OCI-LY7 (cell line): ENCODE results near the gene MEAF6. TPM values are rescaled to one million over a fixed set of nuclear protein-coding genes. Genes with fewer than 3 reads are reported as not detected.

Experiments
- BruUV-seq: library from RNA; stranded (reverse); fragments of 400-500 nt; replicated peaks from 2 replicates; lab custom pipeline; 2021; lab: Mats Ljungman, UMichigan
- CTCF ChIA-PET: fragments of 300-600 bp; sonication (Branson Sonifier 250); formaldehyde crosslinking; loops from one replicate; lab custom pipeline; 2022; ENCODE audit warnings: antibody characterized with exemption; ENCODE audit not compliant: unreplicated experiment; lab: Charles Lee
- POLR2A ChIA-PET: fragments of 300-600 bp; sonication (Branson Sonifier 250); formaldehyde crosslinking; loops from one replicate; lab custom pipeline; 2022; ENCODE audit warnings: antibody characterized with exemption; lab: Charles Lee
- DNase-seq: peaks from one replicate; pipeline ENCODE4 v3.0.0-alpha.2; 2015; ENCODE audit warnings: low spot score
- H2AFZ ChIP-seq: fragments of 200-600 bp; sonication (generic), shearing (Covaris generic); 2 replicates; pipeline ENCODE4 v1.6.1; 2014; ENCODE audit warnings: mild to moderate bottlenecking, antibody characterized with exemption, low read length, moderate library complexity
- H3K27ac ChIP-seq: fragments of 200-600 bp; sonication (generic); 2 replicates; pipeline ENCODE4 v1.5.1; 2014; ENCODE audit warnings: mixed run types, low read depth, mild to moderate bottlenecking, moderate library complexity, low read length, inconsistent platforms; ENCODE audit not compliant: poor library complexity, severe bottlenecking
- H3K36me3 ChIP-seq: fragments of 200-600 bp; sonication (generic); 2 replicates; pipeline ENCODE4 v1.6.1; 2014; ENCODE audit warnings: mild to moderate bottlenecking, antibody characterized with exemption, low read length, moderate library complexity, mixed read lengths; ENCODE audit not compliant: insufficient read depth
- H3K4me1 ChIP-seq: fragments of 200-600 bp; sonication (generic); 2 replicates; pipeline ENCODE4 v1.5.1; 2014; ENCODE audit warnings: mild to moderate bottlenecking, low read length; ENCODE audit not compliant: insufficient read depth, poor library complexity, severe bottlenecking
- H3K4me2 ChIP-seq: fragments of 200-600 bp; sonication (generic); 2 replicates; pipeline ENCODE4 v1.6.1; 2014; ENCODE audit warnings: mild to moderate bottlenecking, low read length
- H3K4me3 ChIP-seq: fragments of 200-600 bp; sonication (generic); 2 replicates; pipeline ENCODE4 v1.5.1; 2014; ENCODE audit warnings: mild to moderate bottlenecking, low read depth, low read length; ENCODE audit not compliant: poor library complexity, severe bottlenecking
- H3K79me2 ChIP-seq: fragments of 200-600 bp; sonication (generic); 2 replicates; pipeline ENCODE4 v1.6.1; 2016; ENCODE audit warnings: low read depth, mild to moderate bottlenecking, low read length, moderate library complexity, mixed read lengths; ENCODE audit not compliant: insufficient read depth
- H3K9me2 ChIP-seq: fragments of 200-600 bp; sonication (generic); 2 replicates; pipeline ENCODE4 v1.6.1; 2016; ENCODE audit warnings: mild to moderate bottlenecking, low read length, mixed read lengths; ENCODE audit not compliant: insufficient read depth
- H3K9me3 ChIP-seq: fragments of 200-600 bp; sonication (generic); 2 replicates; pipeline ENCODE4 v1.6.1; 2014; ENCODE audit warnings: mild to moderate bottlenecking, mixed run types, low read length, mixed read lengths
- H4K20me1 ChIP-seq: fragments of 200-600 bp; sonication (generic); 2 replicates; pipeline ENCODE4 v1.6.1; 2014; ENCODE audit warnings: mild to moderate bottlenecking, antibody characterized with exemption, low read length, moderate library complexity, mixed read lengths; ENCODE audit not compliant: insufficient read depth
- EZH2phosphoT487 ChIP-seq: fragments of 200-600 bp; sonication (generic); IDR thresholded peaks from 2 replicates; pipeline ENCODE4 v1.6.1; 2018; ENCODE audit warnings: low read depth, borderline replicate concordance, mild to moderate bottlenecking, mixed run types, antibody characterized with exemption, low read length, moderate library complexity, mixed read lengths
- intact Hi-C: fragments of 100-400 bp; cut with micrococcal nuclease; formaldehyde crosslinking; loops from one replicate; pipeline ENCODE4 v1.10.0; 2022; ENCODE audit not compliant: unreplicated experiment
- total RNA-seq, 2 experiments: library from RNA; depleted of rRNA in 1 of 2; stranded (reverse); fragments of >200 nt in 1 of 2; shearing (Covaris generic) in 1 of 2; gene quantifications; 2 replicates each; pipeline ENCODE4 v1.2.3, GENCODE V29; 2014 to 2022
- TF ChIP-seq, protein P1 (sequence below): fragments of 200-600 bp; sonication (generic); conservative IDR thresholded peaks from 2 replicates; pipeline ENCODE4 v1.5.1; 2014; ENCODE audit warnings: mild to moderate bottlenecking, antibody characterized with exemption, low read length, moderate library complexity, mixed read lengths

MEAF6 gene
- total RNA-seq, 2 experiments from 2014 or later = 69.8 to 74.3 TPM

DNA sequence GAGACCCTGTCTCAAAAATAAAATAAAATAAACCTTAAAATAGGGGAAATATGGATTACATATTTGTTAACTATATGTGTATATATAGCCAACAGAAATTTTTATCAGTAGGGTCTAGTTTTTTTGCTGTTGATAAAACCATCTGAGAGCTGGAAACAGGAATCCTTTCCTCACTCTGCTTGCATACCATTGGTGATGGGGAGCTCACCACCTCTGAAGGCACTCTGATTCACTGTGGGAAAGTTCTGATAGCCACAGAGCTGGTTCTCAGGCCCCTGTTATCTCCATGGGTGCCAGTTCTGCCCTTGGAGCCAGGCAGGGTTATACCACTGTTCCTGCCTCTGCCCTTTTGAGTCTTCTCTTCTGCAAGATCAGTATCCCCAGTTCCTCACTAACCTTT, 58.0 kb downstream of the MEAF6 start:
- H3K4me2 ChIP-seq = no peak overlapping the region
- H3K27ac ChIP-seq = no peak overlapping the region
- H2AFZ ChIP-seq = no peak overlapping the region
- intact Hi-C loops = loop anchor here (10.0 kb wide), 1 partner anchor 108 kb away; no protein-coding TSS in a partner anchor
- no TSS peak for BruUV-seq
- peaks cover 6% of the 10 kb centered on the region for H3K4me1 ChIP-seq
- no peak overlapping the region for H3K4me3 ChIP-seq
- ChIA-PET POLR2A (interaction anchor here (0.9 kb wide), 1 partner anchor 39 kb away, joined by 4 read pairs; no protein-coding TSS in a partner anchor), CTCF (interaction anchor here (1.1 kb wide), 1 partner anchor 31 kb away, joined by 3 read pairs; no protein-coding TSS in a partner anchor)
- H3K9me3 ChIP-seq = no peaks in the 10 kb centered on the region
- H3K36me3 ChIP-seq = no peaks in the 10 kb centered on the region
- TF ChIP-seq EZH2phosphoT487 = no peak
- TF ChIP-seq, protein P1, sequence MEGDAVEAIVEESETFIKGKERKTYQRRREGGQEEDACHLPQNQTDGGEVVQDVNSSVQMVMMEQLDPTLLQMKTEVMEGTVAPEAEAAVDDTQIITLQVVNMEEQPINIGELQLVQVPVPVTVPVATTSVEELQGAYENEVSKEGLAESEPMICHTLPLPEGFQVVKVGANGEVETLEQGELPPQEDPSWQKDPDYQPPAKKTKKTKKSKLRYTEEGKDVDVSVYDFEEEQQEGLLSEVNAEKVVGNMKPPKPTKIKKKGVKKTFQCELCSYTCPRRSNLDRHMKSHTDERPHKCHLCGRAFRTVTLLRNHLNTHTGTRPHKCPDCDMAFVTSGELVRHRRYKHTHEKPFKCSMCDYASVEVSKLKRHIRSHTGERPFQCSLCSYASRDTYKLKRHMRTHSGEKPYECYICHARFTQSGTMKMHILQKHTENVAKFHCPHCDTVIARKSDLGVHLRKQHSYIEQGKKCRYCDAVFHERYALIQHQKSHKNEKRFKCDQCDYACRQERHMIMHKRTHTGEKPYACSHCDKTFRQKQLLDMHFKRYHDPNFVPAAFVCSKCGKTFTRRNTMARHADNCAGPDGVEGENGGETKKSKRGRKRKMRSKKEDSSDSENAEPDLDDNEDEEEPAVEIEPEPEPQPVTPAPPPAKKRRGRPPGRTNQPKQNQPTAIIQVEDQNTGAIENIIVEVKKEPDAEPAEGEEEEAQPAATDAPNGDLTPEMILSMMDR = no peak
- H3K9me2 ChIP-seq = no peaks in the 10 kb centered on the region
- no peaks in the 10 kb centered on the region for H3K79me2 ChIP-seq
- no peak for DNase-seq
- no peaks in the 10 kb centered on the region for H4K20me1 ChIP-seq

DNA sequence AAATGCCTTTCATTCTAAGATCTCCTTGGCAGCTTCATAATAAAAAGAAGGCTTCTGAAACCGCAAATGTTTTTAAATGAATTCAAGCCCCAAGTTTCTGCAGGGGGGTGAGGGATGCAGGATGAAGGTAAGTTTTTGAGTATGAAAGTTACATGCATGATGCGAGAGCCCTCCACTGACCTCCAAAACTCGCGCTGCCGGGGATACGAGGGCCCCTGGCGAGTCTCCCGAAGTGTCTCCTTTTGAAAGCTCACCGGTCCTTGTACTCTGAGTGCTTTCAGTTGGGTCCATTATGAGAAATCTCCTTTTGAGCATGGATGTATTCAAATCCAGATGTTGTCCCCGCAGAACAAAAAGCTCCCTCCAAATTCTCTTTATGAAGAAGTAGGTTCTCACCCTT, 59.0 kb downstream of the MEAF6 start:
- no peaks in the 10 kb centered on the region for H3K9me3 ChIP-seq
- no peaks in the 10 kb centered on the region for H3K79me2 ChIP-seq
- no peak overlapping the region for H3K4me2 ChIP-seq
- no peak for TF ChIP-seq EZH2phosphoT487
- TF ChIP-seq, protein P1 = no peak
- BruUV-seq = no TSS peak
- no peak overlapping the region for H3K27ac ChIP-seq
- H3K4me3 ChIP-seq = no peak overlapping the region
- H3K9me2 ChIP-seq = no peaks in the 10 kb centered on the region
- peak overlapping the region; percentile 35; the same call in 1 of the 2 replicates for H2AFZ ChIP-seq
- peaks cover 11% of the 10 kb centered on the region for H3K4me1 ChIP-seq
- ChIA-PET CTCF (interaction anchor here (0.6 to 1.1 kb wide), 2 partner anchors 20 to 32 kb away, joined by 3 read pairs; no protein-coding TSS in a partner anchor), POLR2A (no interaction called here)
- DNase-seq = no peak
- H4K20me1 ChIP-seq = no peaks in the 10 kb centered on the region
- no peaks in the 10 kb centered on the region for H3K36me3 ChIP-seq
- intact Hi-C loops = loop anchor here (1.0 to 10.0 kb wide), 3 partner anchors 32 to 227 kb away; no protein-coding TSS in a partner anchor

DNA sequence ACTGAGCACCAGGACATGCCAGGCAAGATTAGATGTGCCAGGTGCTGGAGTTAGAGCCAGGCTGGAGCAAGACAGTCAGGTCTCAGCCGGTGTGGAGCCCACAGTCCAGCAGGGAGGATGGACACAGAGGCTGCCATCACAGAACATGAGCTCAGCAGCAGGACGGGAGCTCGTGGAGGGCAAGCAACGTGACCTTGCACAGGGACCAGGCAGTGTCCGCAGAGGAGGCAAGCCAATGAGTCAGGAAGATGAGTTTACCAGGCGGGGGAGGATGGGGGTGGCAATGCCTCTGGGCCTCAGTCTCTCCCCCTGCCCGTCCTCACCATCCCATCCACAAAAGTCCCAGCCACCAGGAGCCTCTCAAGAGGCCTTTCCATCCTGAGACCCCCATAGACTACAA, 60.9 kb downstream of the MEAF6 start:
- H3K9me2 ChIP-seq = no peaks in the 10 kb centered on the region
- no peak overlapping the region for H3K27ac ChIP-seq
- no peak for TF ChIP-seq EZH2phosphoT487
- TF ChIP-seq, protein P1 = no peak
- no peaks in the 10 kb centered on the region for H3K36me3 ChIP-seq
- BruUV-seq = no TSS peak
- no peaks in the 10 kb centered on the region for H3K79me2 ChIP-seq
- no peak overlapping the region for H3K4me2 ChIP-seq
- H2AFZ ChIP-seq = no peak overlapping the region
- H3K9me3 ChIP-seq = no peaks in the 10 kb centered on the region
- DNase-seq = no peak
- POLR2A ChIA-PET = no interaction called here
- H3K4me1 ChIP-seq = peaks cover 24% of the 10 kb centered on the region
- no peak overlapping the region for H3K4me3 ChIP-seq
- H4K20me1 ChIP-seq = no peaks in the 10 kb centered on the region
- intact Hi-C loops = loop anchor here (2.0 to 10.0 kb wide), 2 partner anchors 111 to 229 kb away; no protein-coding TSS in a partner anchor
- CTCF ChIA-PET = interaction anchor here (0.6 to 1.8 kb wide), 2 partner anchors 34 to 359 kb away, joined by 7 to 9 read pairs; no protein-coding TSS in a partner anchor
